WERI-Rb-1 (cell line): ENCODE data around the gene KBTBD12.

ENCODE experiments used
- DNase-seq: peaks from one replicate; pipeline ENCODE4 v3.0.0-alpha.2; 2020
- H3K27ac ChIP-seq: fragments of 250-450 bp; sonication (Bioruptor Pico); 2 replicates; pipeline ENCODE4 v1.5.1; 2020; ENCODE audit warnings: mild to moderate bottlenecking, moderate library complexity
- H3K27me3 ChIP-seq: fragments of 250-450 bp; sonication (Bioruptor Pico); 2 replicates; pipeline ENCODE4 v1.5.1; 2021; ENCODE audit warnings: mild to moderate bottlenecking, low read depth, moderate library complexity; ENCODE audit not compliant: insufficient read depth, severe bottlenecking
- H3K36me3 ChIP-seq: fragments of 250-450 bp; sonication (Bioruptor Pico); 2 replicates; pipeline ENCODE4 v1.5.1; 2020; ENCODE audit warnings: mild to moderate bottlenecking, moderate library complexity
- H3K4me3 ChIP-seq: 2 replicates; pipeline ENCODE4 v1.5.1; 2011; ENCODE audit warnings: low read depth, mild to moderate bottlenecking, control low read depth, low read length
- H3K9me3 ChIP-seq: fragments of 250-450 bp; sonication (Bioruptor Pico); 2 replicates; pipeline ENCODE4 v1.5.1; 2021; ENCODE audit warnings: mild to moderate bottlenecking, moderate library complexity; ENCODE audit not compliant: severe bottlenecking
- TF ChIP-seq, protein P1 (sequence below): IDR thresholded peaks from 2 replicates; pipeline ENCODE4 v1.5.1; 2011; ENCODE audit warnings: low read depth, mild to moderate bottlenecking, control low read depth, inconsistent platforms, low read length

Gene KBTBD12

DNA sequence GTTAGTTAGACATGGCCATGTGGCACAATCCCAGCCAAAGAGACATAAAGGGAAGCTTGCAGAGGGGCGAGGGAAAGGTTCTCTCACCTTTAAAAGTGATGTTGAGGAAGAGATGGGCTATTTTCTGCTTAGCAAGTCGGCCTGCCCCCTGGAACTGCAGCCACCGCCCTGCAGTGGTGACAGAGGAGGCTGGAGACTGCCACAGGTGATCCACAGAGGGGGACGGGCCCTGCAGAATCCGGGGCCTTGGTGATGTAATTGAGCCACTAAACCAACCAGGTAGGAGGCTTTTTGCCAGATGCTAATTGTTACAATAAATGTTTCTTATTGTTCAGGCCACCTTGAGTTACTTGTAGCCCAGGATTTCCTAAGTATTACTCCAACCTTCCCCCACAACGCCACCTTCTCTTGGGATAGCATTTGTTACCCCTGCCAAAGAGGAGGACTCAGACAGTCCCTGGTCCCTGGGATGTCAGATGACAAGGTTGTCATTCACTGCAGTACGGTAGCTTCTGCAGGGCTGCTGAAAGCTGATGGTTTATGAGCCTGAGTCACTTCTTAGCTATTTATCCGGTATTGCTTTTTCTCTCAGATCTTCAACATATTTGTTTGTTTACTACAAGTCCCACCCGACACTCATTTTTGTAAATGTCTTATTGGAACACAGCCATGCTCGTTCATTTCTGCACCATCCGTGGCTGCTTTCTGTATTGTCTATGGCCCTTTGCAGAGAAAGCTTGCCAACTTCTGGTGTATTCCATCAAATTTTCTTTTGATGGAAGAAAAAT lies 73.9 kb downstream of the KBTBD12 start:
- Histone ChIP-seq H3K36me3 (no peaks in the 10 kb centered on the region), H3K4me3 (no peak overlapping the region), H3K27me3 (no peaks in the 10 kb centered on the region), H3K27ac (no peak overlapping the region), H3K9me3 (no peaks in the 10 kb centered on the region)
- DNase-seq, result no peak
- TF ChIP-seq, protein P1, sequence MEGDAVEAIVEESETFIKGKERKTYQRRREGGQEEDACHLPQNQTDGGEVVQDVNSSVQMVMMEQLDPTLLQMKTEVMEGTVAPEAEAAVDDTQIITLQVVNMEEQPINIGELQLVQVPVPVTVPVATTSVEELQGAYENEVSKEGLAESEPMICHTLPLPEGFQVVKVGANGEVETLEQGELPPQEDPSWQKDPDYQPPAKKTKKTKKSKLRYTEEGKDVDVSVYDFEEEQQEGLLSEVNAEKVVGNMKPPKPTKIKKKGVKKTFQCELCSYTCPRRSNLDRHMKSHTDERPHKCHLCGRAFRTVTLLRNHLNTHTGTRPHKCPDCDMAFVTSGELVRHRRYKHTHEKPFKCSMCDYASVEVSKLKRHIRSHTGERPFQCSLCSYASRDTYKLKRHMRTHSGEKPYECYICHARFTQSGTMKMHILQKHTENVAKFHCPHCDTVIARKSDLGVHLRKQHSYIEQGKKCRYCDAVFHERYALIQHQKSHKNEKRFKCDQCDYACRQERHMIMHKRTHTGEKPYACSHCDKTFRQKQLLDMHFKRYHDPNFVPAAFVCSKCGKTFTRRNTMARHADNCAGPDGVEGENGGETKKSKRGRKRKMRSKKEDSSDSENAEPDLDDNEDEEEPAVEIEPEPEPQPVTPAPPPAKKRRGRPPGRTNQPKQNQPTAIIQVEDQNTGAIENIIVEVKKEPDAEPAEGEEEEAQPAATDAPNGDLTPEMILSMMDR, result no peak

DNA sequence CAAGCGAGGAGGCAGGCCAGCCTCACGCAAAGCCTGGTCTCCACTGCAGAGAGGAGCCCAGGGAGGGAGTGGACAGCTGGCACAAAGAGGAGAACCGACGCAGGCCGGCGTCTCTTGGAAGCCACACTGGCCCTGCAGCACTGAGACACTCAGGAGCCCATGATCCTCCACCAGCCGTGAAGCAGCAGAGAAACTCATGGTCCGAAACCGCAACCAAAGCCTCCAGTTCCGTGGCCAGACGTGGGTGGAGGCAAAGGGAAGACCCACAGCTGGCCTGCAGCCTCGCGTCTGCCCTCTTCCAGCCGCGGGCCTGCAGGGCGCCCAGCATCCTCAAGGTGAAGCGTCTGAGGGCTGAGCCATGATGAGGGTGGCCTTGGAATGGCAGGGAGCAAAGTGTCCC lies 75.0 kb downstream of the KBTBD12 start:
- TF ChIP-seq, protein P1, result no peak
- Histone ChIP-seq H3K27ac (no peak overlapping the region), H3K36me3 (no peaks in the 10 kb centered on the region), H3K4me3 (no peak overlapping the region), H3K27me3 (no peaks in the 10 kb centered on the region), H3K9me3 (no peaks in the 10 kb centered on the region)
- DNase-seq, result no peak

DNA sequence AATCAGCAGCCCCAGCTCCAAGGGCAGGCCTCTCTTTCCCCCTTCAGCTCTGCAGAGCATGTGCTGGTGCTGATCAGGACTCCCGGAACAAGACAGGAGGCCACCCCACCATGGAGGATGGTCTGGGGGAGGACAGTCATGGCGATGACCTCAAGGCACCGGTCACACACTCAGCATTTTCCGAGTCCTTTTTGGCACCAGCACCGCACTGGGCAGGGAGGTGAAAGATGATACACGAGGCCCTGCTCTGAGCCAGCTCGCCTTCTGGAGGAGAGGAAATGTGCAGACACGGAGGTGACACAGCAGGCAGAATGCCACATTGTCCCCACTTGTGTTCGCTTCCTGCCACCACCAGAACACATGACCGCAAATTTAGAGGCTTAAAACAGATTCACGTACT lies 75.4 kb downstream of the KBTBD12 start:
- Histone ChIP-seq H3K27ac (no peak overlapping the region), H3K27me3 (no peaks in the 10 kb centered on the region), H3K36me3 (no peaks in the 10 kb centered on the region), H3K9me3 (no peaks in the 10 kb centered on the region), H3K4me3 (no peak overlapping the region)
- TF ChIP-seq, protein P1, result no peak
- DNase-seq, result no peak

DNA sequence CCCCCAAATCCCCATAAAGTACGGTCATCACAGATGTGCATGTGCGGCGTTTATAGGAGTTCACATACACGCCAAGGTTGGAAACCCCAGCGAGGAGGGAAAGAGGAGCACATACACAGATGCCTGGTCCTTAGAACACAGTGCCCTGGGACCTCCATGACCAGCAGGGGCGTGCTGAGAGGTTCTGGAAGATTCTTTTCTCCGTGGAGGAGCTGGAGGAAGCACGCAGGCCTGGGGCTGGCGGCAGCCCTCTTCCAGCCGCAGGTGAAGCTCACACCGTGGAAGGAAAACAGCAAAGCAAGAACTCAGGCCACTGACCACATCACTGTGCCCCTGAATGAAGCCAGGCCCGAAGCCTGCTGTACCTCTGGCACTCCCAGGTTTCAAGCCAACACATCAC lies 76.2 kb downstream of the KBTBD12 start:
- Histone ChIP-seq H3K4me3 (no peak overlapping the region), H3K27me3 (no peaks in the 10 kb centered on the region), H3K27ac (no peak overlapping the region), H3K9me3 (no peaks in the 10 kb centered on the region), H3K36me3 (no peaks in the 10 kb centered on the region)
- DNase-seq, result no peak
- TF ChIP-seq, protein P1, result no peak

DNA sequence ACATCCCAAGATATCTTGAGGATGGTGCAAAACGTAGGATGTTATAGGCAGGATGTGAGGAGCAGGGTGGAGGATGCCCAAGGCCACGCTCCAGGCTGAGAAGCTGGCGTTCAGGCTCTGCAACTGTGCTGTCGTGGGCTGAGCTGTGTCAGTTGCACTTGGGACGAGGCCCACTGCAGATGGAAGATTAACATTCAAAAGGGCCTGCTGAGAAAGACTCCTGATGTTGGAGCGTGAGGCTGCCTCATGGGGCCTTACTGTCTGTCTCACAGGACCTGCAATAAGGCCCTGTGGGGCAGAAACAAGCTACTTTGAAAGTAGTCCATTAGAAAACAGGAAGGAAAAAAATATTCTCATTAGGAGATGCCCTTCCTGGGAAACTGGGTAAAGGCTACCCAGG lies 76.6 kb downstream of the KBTBD12 start:
- H3K27me3 ChIP-seq, result no peaks in the 10 kb centered on the region
- no peak overlapping the region for H3K27ac ChIP-seq
- H3K4me3 ChIP-seq, result no peak overlapping the region
- TF ChIP-seq, protein P1, result no peak
- H3K9me3 ChIP-seq, result no peaks in the 10 kb centered on the region
- DNase-seq, result no peak
- H3K36me3 ChIP-seq, result no peaks in the 10 kb centered on the region

DNA sequence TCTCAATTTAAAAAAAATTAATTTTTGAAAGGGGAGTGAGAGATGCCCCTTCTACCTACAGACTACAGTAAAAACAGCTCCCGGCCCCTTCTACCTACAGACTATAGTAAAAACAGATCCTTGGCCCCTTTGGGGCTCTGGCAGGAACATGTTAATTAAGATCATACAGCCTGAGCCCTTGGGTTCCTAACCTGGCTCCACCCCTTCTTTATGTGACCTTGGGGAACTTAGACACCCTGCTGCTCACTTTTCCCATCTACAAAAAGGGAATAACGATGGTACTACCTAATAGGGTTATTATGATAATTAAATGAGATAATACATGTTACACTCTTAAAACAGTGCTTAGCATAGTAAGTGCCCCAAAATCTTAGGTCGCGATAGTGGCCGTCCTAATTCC lies 77.1 kb downstream of the KBTBD12 start:
- Histone ChIP-seq H3K27me3 (no peaks in the 10 kb centered on the region), H3K4me3 (no peak overlapping the region), H3K36me3 (no peaks in the 10 kb centered on the region), H3K27ac (no peak overlapping the region), H3K9me3 (no peaks in the 10 kb centered on the region)
- no peak for DNase-seq
- TF ChIP-seq, protein P1, result no peak
